HG03064 (cell line): ENCODE results near the gene PPP1R1A.

Experiments
- ATAC-seq: cut with Tn5 transposase; IDR thresholded peaks from one replicate; pipeline ENCODE4 v1.9.1; 2021; ENCODE audit warnings: low read depth; ENCODE audit not compliant: unreplicated experiment

Gene PPP1R1A

DNA sequence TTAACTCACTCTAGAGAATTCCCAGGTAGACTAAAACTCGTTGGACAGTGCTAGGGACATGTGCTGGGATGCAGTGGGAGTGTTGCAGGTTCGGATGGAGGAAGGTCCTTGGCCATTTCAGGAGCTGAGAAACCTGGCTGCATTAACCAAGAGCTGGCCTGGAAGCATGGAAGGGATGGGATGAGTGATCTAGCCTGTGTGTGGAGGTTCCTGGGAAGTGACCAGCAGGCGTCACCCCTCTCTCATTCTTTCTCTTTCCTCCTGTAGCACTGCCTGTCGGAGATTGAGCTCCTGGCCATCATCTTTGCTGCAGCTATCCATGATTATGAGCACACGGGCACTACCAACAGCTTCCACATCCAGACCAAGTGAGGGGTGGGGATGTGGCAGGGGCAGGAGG is 15.6 kb downstream of the PPP1R1A start:
- no peak for ATAC-seq

GRCh38 chr12:54571193-54572188 is 17.0 kb downstream of the PPP1R1A start:
- ATAC-seq: no peak

DNA sequence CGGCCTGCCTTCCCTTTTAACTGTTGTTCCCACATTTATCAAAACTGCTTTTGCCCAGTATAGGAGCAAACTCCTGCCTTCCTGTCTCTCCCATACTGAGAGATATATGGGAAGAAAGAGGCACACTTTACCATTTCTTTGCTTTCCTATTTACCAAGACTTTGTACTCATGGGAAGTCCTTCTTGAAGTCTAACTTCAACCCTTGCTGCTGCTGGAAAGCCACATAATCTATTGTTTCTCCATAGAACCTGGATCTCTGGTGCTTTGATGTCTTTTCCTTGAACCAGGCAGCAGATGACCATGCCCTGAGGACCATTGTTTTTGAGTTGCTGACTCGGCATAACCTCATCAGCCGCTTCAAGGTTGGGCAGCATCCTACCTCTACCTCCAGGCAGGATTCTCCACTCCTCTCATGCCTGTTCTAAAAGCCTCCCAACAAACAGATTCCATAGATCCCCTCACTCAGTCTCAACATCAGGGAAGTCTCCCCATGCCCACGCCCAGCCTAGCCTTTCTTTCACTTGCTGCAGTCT is 18.4 kb downstream of the PPP1R1A start:
- ATAC-seq: no peak

DNA sequence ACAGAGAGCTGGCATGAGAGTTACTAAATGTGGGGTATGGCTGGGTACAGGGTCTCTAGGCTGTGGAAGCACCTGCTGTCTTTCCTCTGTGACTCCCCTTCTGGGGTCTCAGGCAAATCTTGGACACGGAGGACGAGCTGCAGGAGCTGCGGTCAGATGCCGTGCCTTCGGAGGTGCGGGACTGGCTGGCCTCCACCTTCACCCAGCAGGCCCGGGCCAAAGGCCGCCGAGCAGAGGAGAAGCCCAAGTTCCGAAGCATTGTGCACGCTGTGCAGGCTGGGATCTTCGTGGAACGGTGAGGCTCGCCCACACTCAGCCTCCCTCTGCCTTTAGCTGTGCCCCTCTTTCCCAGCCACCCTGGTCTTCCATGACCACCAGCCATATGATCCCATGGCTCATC is 19.4 kb downstream of the PPP1R1A start:
- no peak for ATAC-seq

DNA sequence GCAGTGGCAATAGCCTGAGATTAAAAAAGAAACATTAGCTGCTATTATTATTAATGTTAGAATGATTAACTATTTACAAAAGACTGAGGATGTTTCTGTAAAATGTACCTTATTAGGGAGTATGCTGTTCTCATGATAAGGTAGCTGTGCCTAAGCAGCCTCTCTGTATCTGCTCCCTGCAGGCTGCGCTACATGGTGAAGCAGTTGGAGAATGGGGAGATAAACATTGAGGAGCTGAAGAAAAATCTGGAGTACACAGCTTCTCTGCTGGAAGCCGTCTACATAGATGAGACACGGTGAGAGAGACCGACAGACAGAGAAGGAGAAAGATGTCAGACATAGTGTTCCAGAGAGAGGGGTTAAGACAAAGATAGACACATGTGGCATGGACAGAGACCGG is 21.7 kb downstream of the PPP1R1A start:
- ATAC-seq: no peak

DNA sequence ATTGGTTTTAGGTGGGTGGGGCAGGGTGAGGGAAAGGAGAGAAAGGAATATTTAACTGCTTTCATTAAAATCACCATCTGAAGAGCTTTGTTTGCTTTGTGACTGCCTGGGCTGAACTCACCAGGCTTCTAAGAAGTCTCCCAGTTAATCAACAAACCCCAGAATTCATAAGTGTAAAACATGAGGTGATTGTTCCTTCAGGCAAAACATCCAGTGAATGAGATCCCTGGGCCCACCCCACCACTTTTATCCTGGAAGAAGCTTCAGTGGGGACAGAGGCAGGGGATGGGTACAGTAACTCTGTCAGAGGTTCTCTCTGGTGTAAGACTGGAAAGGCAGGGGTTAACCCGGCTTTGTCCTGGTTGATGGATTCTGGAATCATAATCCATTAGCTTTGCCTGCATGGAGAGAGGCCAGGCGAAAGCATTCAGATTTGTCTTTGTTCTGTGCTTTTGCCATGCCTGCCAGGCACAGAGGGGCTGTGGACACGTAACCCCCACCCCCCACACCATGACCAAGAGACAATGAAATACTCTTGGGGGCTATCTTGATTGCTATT is 22.4 kb downstream of the PPP1R1A start:
- no peak for ATAC-seq

GRCh38 chr12:54565310-54565985 is 23.0 kb downstream of the PPP1R1A start:
- no peak for ATAC-seq

- ATAC-seq: no peak
Measured at GRCh38 chr12:54564768-54565167, 23.7 kb downstream of the PPP1R1A start.

DNA sequence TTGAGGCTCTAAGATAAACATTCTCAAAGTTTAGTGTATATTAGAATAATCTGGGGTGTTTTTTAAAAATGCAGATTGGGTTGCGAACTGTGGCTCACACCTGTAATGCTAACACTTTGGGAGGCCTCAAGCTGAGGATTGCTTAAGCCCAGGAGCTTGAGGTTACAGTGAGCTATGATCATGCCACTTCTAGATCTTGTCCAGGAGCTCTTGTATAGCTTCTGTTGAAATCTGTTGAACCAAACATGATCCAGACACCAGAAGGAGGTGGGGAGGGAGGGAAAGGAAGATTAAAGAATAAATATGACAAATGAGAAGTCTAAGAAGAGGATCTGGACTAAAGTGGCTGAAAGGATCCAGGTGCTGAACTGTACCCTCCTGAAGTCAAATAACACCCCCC is 24.7 kb downstream of the PPP1R1A start:
- ATAC-seq: no peak

DNA sequence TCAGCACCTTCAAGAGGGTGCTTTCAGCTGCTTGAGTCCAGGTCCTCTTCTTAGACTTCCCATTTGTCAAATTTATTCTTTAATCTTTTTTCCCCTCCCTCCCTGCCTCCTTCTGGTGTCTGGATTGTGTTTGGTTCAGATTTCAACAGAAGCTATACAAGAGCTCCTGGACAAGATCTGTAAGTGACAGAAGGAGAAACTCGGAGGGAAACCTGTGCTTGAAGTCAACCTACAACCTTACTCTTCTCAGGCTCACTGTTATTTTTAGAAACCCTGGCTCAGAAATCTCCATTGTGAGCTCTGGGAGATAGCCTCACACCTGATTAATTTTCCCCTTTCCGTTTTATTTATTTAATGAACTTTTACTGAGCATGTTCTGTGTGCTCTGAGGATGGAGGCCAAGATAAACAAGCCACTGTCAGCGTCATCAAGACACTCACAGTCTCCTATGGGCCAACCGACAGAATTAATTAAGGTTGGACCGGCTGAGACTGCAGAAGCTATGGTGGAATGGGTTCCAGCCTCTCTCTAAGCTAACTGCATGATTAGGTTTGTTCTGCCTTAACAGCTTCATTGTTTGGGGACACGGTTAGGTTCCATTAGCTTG is 25.6 kb downstream of the PPP1R1A start:
- no peak for ATAC-seq

DNA sequence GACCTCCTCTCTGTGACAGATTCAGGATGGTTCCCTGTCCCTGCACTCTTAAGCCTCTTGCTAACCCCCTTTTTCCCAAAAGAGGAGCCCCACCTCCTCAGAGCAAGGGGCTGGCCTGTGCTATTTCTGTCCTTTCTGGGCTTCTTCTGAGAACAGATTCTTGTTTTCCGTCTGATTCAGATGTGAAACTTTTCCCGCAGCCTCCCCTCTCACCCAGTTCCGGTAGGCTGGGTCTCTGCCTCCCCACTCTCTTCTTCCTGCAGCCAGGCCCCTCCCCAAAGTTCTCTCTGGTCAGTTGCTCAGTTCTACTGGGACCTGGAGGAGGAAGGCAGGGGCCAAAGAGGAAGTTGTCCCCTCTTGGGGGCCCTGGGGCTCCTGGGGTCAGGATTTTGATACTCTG is 27.3 kb downstream of the PPP1R1A start:
- ATAC-seq: no peak

DNA sequence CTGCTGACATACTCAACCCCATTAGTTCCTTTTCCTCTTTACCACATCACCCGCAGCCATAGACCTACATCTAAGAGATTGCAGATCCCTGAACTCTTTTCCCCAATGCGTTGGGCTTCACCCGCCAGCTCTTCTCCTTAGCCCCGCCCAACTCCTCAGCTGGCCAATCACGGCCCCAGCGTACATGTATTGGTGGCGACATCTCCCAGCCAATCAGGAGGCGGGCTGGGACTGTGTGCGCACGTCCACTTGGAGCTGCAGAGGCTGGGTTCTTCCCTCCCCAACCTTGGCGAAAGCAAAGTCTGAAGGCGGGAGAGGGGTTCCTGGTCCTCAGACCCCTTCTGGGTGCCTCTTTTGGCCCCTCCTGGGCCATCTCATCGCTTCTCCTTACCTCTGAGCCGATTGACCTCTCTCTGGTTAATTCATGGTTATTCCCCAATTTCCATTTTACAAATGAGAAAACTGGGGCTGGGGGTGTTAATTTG is 28.0 kb downstream of the PPP1R1A start:
- peak; percentile 100 for ATAC-seq

- ATAC-seq: no peak
Measured at GRCh38 chr12:54558759-54559158, 29.7 kb downstream of the PPP1R1A start.

- no peak for ATAC-seq
Measured at GRCh38 chr12:54558311-54558710, 30.1 kb downstream of the PPP1R1A start.

GRCh38 chr12:54555670-54556257 is 32.7 kb downstream of the PPP1R1A start:
- ATAC-seq: no peak

DNA sequence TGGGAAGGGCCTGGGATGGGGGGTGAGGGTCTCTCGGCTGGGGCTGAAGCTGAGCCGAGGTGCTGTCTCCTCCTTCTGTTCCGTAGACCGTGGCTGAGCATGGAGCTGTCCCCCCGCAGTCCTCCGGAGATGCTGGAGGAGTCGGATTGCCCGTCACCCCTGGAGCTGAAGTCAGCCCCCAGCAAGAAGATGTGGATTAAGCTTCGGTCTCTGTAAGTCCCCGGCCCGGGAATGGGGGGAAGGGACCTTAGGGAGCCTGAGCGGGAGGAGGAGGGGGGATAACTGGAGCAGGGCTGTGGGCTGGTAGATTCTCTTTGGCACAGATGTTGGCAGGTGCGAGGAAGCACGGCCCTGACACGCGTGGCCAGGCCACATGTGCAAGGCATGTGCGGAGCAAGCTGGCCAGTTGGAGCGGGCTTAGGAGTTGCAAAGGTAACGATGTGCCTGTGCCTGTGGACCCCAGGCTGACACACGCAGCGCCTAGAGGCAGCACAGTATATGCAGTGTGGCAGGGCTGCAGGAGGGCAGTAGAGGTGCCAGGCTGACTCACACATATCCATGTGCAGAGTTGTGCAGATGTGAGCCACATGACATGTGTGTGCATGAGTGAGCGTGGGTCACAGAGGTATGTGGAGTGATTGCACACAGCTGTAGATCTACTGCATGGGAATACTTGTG is 38.5 kb downstream of the PPP1R1A start:
- ATAC-seq: no peak

DNA sequence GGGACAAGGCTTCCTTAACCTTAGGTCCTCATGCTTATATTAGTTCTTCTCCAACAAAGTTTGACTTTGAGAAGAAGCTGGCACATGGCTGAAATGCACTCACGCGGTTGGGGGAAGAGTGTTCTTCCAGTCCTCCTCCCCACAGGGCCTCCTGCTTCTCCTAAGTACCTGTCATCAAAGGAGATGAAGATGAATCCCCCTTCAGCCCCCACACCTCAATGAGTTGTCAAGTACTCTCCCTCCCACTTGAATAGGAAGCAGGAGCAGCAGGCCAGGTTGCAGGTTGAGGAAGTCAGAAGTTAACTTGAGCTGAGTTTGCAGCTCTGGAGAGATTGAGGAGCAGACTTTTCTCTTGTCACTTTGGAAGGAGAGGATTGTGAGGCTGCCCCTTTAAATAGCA is 41.9 kb downstream of the PPP1R1A start:
- no peak for ATAC-seq

DNA sequence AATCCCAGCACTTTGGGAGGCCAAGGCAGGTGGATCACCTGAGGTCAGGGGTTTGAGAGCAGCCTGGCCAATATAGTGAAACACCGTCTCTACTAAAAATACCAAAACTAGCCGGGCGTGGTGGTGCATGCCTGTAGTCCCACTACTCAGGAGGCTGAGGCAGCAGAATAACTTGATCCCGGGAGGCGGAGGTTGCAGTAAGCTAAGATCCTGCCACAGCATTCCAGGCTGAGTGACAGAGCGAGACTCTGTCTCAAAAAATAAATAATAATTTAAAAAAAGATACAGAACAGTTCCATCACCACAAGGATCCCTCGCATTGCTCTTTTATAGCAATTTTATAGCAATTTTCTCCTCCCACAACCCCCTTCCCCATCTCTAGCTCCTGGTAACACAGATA is 43.7 kb downstream of the PPP1R1A start:
- no peak for ATAC-seq

DNA sequence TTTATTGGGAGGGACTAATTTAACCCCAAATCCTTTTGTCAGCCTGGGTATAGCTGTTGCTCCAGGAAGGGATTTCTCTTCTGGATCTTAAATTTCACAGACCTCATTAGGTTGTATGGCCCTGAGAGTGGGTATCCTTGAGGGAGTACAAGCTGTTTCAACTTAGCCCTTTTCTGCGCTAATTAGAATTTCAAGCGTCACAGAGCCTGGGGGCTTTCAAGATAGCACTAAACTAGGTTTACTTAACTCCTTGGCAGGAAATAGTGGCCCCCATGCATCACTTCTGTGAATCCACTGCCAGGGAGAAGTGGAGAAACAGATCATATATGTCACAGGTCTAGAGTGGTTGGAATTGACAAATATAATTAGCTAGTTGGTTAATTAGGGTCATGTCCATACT is 44.9 kb downstream of the PPP1R1A start:
- no peak for ATAC-seq
